NCI-H2029 (cell line): ENCODE results near the gene ACSF2.
"Not testable (repeated sequence)": the region's sequence is repeated elsewhere in the genome, so short reads cannot be mapped to it uniquely, and the experiment has no call there.

Experiments
- DNase-seq: peaks from one replicate; lab custom pipeline; 2025; lab: John Stamatoyannopoulos, UW

Gene ACSF2

GRCh38 chr17:50425682-50426471 lies at the start of gene ACSF2:
Gene ACSF2 (plus strand): TSS chr17:50426218. CDS start chr17:50426262, 44 bp downstream.
- no peak for DNase-seq

GRCh38 chr17:50379351-50380132 lies 46.5 kb upstream of the ACSF2 start:
- DNase-seq = no peak

GRCh38 chr17:50380369-50381259 lies 45.4 kb upstream of the ACSF2 start:
- DNase-seq = no peak

- no peak for DNase-seq
Observed at GRCh38 chr17:50381260-50381815, 44.7 kb upstream of the ACSF2 start.

- DNase-seq = no peak
Observed at GRCh38 chr17:50381920-50382319, 44.1 kb upstream of the ACSF2 start.

- DNase-seq = no peak
Observed at GRCh38 chr17:50382931-50383330, 43.1 kb upstream of the ACSF2 start.

- no peak for DNase-seq
Observed at GRCh38 chr17:50386510-50386909, 39.5 kb upstream of the ACSF2 start.

GRCh38 chr17:50388728-50389127 lies 37.3 kb upstream of the ACSF2 start:
- DNase-seq = no peak

- DNase-seq = no peak
Observed at GRCh38 chr17:50389534-50389933, 36.5 kb upstream of the ACSF2 start.

GRCh38 chr17:50392621-50393020 lies 33.4 kb upstream of the ACSF2 start:
- DNase-seq = no peak

- no peak for DNase-seq
Observed at GRCh38 chr17:50393700-50394099, 32.3 kb upstream of the ACSF2 start.

GRCh38 chr17:50394711-50395110 lies 31.3 kb upstream of the ACSF2 start:
- DNase-seq = no peak

- peak; percentile 47 for DNase-seq
Observed at GRCh38 chr17:50396261-50397110, 29.5 kb upstream of the ACSF2 start.

GRCh38 chr17:50397111-50397918 lies 28.7 kb upstream of the ACSF2 start, which contains the start of gene LRRC59:
Gene LRRC59 (minus strand): TSS chr17:50397523. CDS start chr17:50397317, 206 bp downstream.
- peak; percentile 73 for DNase-seq

- DNase-seq = no peak
Observed at GRCh38 chr17:50397919-50398285, 28.1 kb upstream of the ACSF2 start.

- not testable (repeated sequence) for DNase-seq
Observed at GRCh38 chr17:50398672-50399071, 27.3 kb upstream of the ACSF2 start.

GRCh38 chr17:50399591-50399990 lies 26.4 kb upstream of the ACSF2 start:
- DNase-seq = not testable (repeated sequence)

GRCh38 chr17:50405351-50405750 lies 20.7 kb upstream of the ACSF2 start:
- DNase-seq = not testable (repeated sequence)

- DNase-seq = no peak
Observed at GRCh38 chr17:50406578-50406977, 19.4 kb upstream of the ACSF2 start.

- DNase-seq = no peak
Observed at GRCh38 chr17:50407921-50408320, 18.1 kb upstream of the ACSF2 start.
